B cell (primary cell): ENCODE data around the gene SMAD7. TPM values are rescaled to one million over a fixed set of nuclear protein-coding genes. Genes with fewer than 3 reads are reported as not detected.

ENCODE experiments used
- ATAC-seq: fragments of 200-7000 bp; cut with Tn5 transposase; one replicate; pipeline ENCODE4 v1.10.0; 2021; ENCODE audit warnings: low read depth, mild to moderate bottlenecking, moderate number of reproducible peaks, moderate library complexity
- CTCF ChIA-PET: fragments of 350-600 bp; sonication (Branson Sonifier 250); formaldehyde crosslinking; loops from one replicate; lab custom pipeline; 2021; ENCODE audit warnings: antibody characterized with exemption, inconsistent platforms; lab: Charles Lee
- POLR2A ChIA-PET: fragments of 350-600 bp; sonication (Branson Sonifier 250); formaldehyde crosslinking; loops from one replicate; lab custom pipeline; 2021; ENCODE audit warnings: antibody characterized with exemption; lab: Charles Lee
- DNase-seq: peaks from one replicate; pipeline ENCODE4 v3.0.0; 2013
- H2AFZ ChIP-seq: 2 replicates; pipeline ENCODE4 v1.6.1; 2012; ENCODE audit warnings: mild to moderate bottlenecking, low read depth, low read length; ENCODE audit not compliant: insufficient read depth, poor library complexity, severe bottlenecking
- H3K27ac ChIP-seq, 2 donors: 1 replicate in 1 of 2; 2 replicates in 1 of 2; pipeline ENCODE4 v1.5.1; 2012 to 2013; ENCODE audit warnings: low read length in 2 of 2, mild to moderate bottlenecking in 2 of 2, moderate library complexity in 1 of 2
- H3K27me3 ChIP-seq, 4 experiments: fragments of 200-600 bp in 1 of 4; sonication (generic) in 1 of 4; replicated peaks in 1 of 4; 1 replicate in 2 of 4; 2 replicates in 2 of 4; pipeline versions ENCODE4 v1.6.1 to v1.7.0; 2013 to 2016; ENCODE audit warnings: low read length in 3 of 4, mild to moderate bottlenecking in 2 of 4, mixed read lengths in 1 of 4, moderate library complexity in 1 of 4; ENCODE audit not compliant: insufficient read depth in 4 of 4, control insufficient read depth in 3 of 4; ENCODE audit errors: control extremely low read depth in 1 of 4
- H3K36me3 ChIP-seq, 2 experiments: replicated peaks in 1 of 2; 1 replicate in 1 of 2; 2 replicates in 1 of 2; pipeline versions ENCODE4 v1.6.1 to v1.7.1; 2013; ENCODE audit warnings: low read length in 1 of 2; ENCODE audit not compliant: insufficient read depth in 2 of 2, control insufficient read depth in 1 of 2; ENCODE audit errors: control extremely low read depth in 1 of 2, extremely low read depth in 1 of 2
- H3K4me1 ChIP-seq, 2 donors: fragments of 200-600 bp in 1 of 2; sonication (generic) in 1 of 2; 1 replicate in 1 of 2; 2 replicates in 1 of 2; pipeline versions ENCODE4 v1.5.1 to v1.6.1; 2013 to 2017; ENCODE audit warnings: low read length in 2 of 2; ENCODE audit not compliant: control insufficient read depth in 2 of 2, insufficient read depth in 2 of 2
- H3K4me2 ChIP-seq: replicated peaks from 2 replicates; pipeline ENCODE3; 2012; ENCODE audit warnings: mild to moderate bottlenecking, low read depth, low read length; ENCODE audit not compliant: poor library complexity, severe bottlenecking
- H3K4me3 ChIP-seq, 5 experiments: fragments of 200-600 bp in 1 of 5; sonication (generic) in 1 of 5; 1 replicate in 3 of 5; 2 replicates in 2 of 5; pipeline versions ENCODE4 v1.5.1 to v1.7.0; 2011 to 2016; ENCODE audit warnings: low read length in 4 of 5, mild to moderate bottlenecking in 4 of 5, low read depth in 2 of 5, control low read depth in 1 of 5, moderate library complexity in 1 of 5; ENCODE audit not compliant: insufficient read depth in 1 of 5; ENCODE audit errors: control extremely low read depth in 1 of 5, extremely low read depth in 1 of 5
- H3K79me2 ChIP-seq: fragments of 200-600 bp; sonication (generic); one replicate; pipeline ENCODE4 v1.6.0; 2016; ENCODE audit warnings: low read length; ENCODE audit not compliant: control insufficient read depth, insufficient read depth
- H3K9ac ChIP-seq: fragments of 200-600 bp; sonication (generic); 2 replicates; pipeline ENCODE4 v1.6.1; 2017; ENCODE audit warnings: mild to moderate bottlenecking, low read length, moderate library complexity
- H3K9me3 ChIP-seq, 3 donors: one replicate each; pipeline versions ENCODE4 v1.6.1 to v1.7.1; 2013; ENCODE audit warnings: low read length in 2 of 3; ENCODE audit not compliant: control insufficient read depth in 2 of 3, insufficient read depth in 1 of 3; ENCODE audit errors: control extremely low read depth in 1 of 3
- H4K20me1 ChIP-seq: 2 replicates; pipeline ENCODE4 v1.6.0; 2012; ENCODE audit warnings: mild to moderate bottlenecking, low read length; ENCODE audit not compliant: insufficient read depth, control insufficient read depth, poor library complexity, severe bottlenecking
- H3K27ac Mint-ChIP-seq: one replicate; pipeline ENCODE4 v1.8.0; 2021; ENCODE audit warnings: mixed read lengths
- H3K27me3 Mint-ChIP-seq: one replicate; pipeline ENCODE4 v1.8.0; 2021; ENCODE audit warnings: mixed read lengths
- H3K4me1 Mint-ChIP-seq: one replicate; pipeline ENCODE4 v1.8.0; 2021; ENCODE audit warnings: mixed read lengths
- H3K4me3 Mint-ChIP-seq: one replicate; pipeline ENCODE4 v1.8.0; 2021; ENCODE audit warnings: mixed read lengths
- H3K9me3 Mint-ChIP-seq: one replicate; pipeline ENCODE4 v1.8.0; 2022; ENCODE audit warnings: mixed read lengths; ENCODE audit not compliant: insufficient read depth
- CTCF ChIP-seq: fragments of 200-600 bp; IDR thresholded peaks from one replicate; pipeline ENCODE4 v1.8.0; 2022; ENCODE audit warnings: antibody characterized with exemption, mild to moderate bottlenecking
- EZH2 ChIP-seq: IDR thresholded peaks from 2 replicates; pipeline ENCODE4 v1.6.1; 2012; ENCODE audit warnings: borderline replicate concordance, low read depth, mild to moderate bottlenecking, moderate library complexity, low read length; ENCODE audit not compliant: insufficient read depth, poor library complexity, severe bottlenecking
- WGBS: methylation state at CpG from one replicate; pipeline ENCODE4 v1.1.5; 2013; ENCODE audit warnings: missing lambda C conversion rate; ENCODE audit not compliant: insufficient coverage; 5-methylcytosine and 5-hydroxymethylcytosine counted together
- intact Hi-C: fragments of 100-400 bp; cut with micrococcal nuclease; formaldehyde crosslinking; loops from one replicate; pipeline ENCODE4 v1.10.0; 2022
- polyA plus RNA-seq: library from polyadenylated mRNA; depleted of rRNA; stranded (reverse); fragments of >200 nt; gene quantifications from 2 replicates; pipeline ENCODE4 v1.2.3, GENCODE V29; 2012
- total RNA-seq, 2 donors: library from RNA; stranded (reverse); fragments of 120-200 nt in 1 of 2; gene quantifications; 1 replicate in 1 of 2; 2 replicates in 1 of 2; pipeline versions ENCODE4 v1.2.3 to v1.2.4, GENCODE V29; 2013 to 2022

SMAD7 gene
- total and polyA plus RNA-seq, 2 donors (not counting 1 experiment from before 2014, with no cell fraction given) = 10.1 to 20.9 TPM

- Histone ChIP-seq H3K4me3 (no peak overlapping the region), H3K27me3 (no peaks in the 10 kb centered on the region), H3K4me1 (no peaks in the 10 kb centered on the region), H3K9me3 (no peaks in the 10 kb centered on the region), H3K27ac (no peak overlapping the region), H2AFZ (no peak overlapping the region), H3K36me3 (no peaks in the 10 kb centered on the region), H3K9ac (no peak overlapping the region), H4K20me1 (no peaks in the 10 kb centered on the region), H3K4me2 (no peak overlapping the region), H3K79me2 (no peaks in the 10 kb centered on the region)
- ChIA-PET POLR2A (no interaction called here), CTCF (no interaction called here)
- Mint-ChIP-seq H3K27ac (no peak overlapping the region), H3K4me3 (no peak overlapping the region), H3K27me3 (no peaks in the 10 kb centered on the region), H3K9me3 (no peaks in the 10 kb centered on the region), H3K4me1 (no peaks in the 10 kb centered on the region)
- WGBS = 97% methylated on average over 5 of the region's 8 CpGs
- ATAC-seq (no peak), DNase-seq (no peak)
- TF ChIP-seq EZH2 (no peak), CTCF (no peak)
- intact Hi-C loops = no loop called here
These were observed 64.1 kb downstream of the SMAD7 start for GRCh38 chr18:48886520-48887293.

- Mint-ChIP-seq H3K27me3 (no peaks in the 10 kb centered on the region), H3K4me1 (no peaks in the 10 kb centered on the region), H3K9me3 (no peaks in the 10 kb centered on the region), H3K4me3 (no peak overlapping the region), H3K27ac (no peak overlapping the region)
- DNase-seq (no peak), ATAC-seq (no peak)
- intact Hi-C loops = no loop called here
- Histone ChIP-seq H3K9ac (no peak overlapping the region), H3K4me3 (no peak overlapping the region), H3K27me3 (no peaks in the 10 kb centered on the region), H3K4me1 (no peaks in the 10 kb centered on the region), H3K4me2 (no peak overlapping the region), H4K20me1 (no peaks in the 10 kb centered on the region), H3K79me2 (no peaks in the 10 kb centered on the region), H3K9me3 (no peaks in the 10 kb centered on the region), H3K36me3 (no peaks in the 10 kb centered on the region), H2AFZ (no peak overlapping the region), H3K27ac (no peak overlapping the region)
- TF ChIP-seq EZH2 (no peak), CTCF (no peak)
- ChIA-PET CTCF (no interaction called here), POLR2A (no interaction called here)
- WGBS = 96% methylated on average over 7 of the region's 7 CpGs
These were observed 64.8 kb downstream of the SMAD7 start for GRCh38 chr18:48885924-48886400.
